Endothelial cell of umbilical vein (primary cell): Measurements from ENCODE around the gene EGLN1.

Experiments used
- CTCF ChIP-seq, 2 donors: IDR thresholded peaks; 1 replicate in 1 of 2; 2 replicates in 1 of 2; pipeline ENCODE4 v1.5.1; 2011; ENCODE audit warnings: low read length in 2 of 2, mild to moderate bottlenecking in 2 of 2, moderate library complexity in 2 of 2, control low read depth in 1 of 2, inconsistent platforms in 1 of 2, low read depth in 1 of 2; ENCODE audit not compliant: insufficient read depth in 1 of 2; ENCODE audit errors: extremely low read depth in 1 of 2
- GATA2 ChIP-seq: IDR thresholded peaks from 2 replicates; pipeline ENCODE4 v1.7.0; 2011; ENCODE audit warnings: low read depth, mild to moderate bottlenecking, moderate library complexity, mixed read lengths, low read length; ENCODE audit not compliant: insufficient read length, insufficient read depth
- JUN ChIP-seq: IDR thresholded peaks from 2 replicates; pipeline ENCODE4 v1.6.1; 2011; ENCODE audit warnings: borderline replicate concordance, low read depth; ENCODE audit not compliant: insufficient read length, insufficient read depth
- MAX ChIP-seq: IDR thresholded peaks from 2 replicates; pipeline ENCODE4 v1.6.1; 2011; ENCODE audit not compliant: insufficient read depth, insufficient read length
- MYC ChIP-seq: IDR thresholded peaks from one replicate; pipeline ENCODE4 v1.6.1; 2011; ENCODE audit warnings: mild to moderate bottlenecking, low read depth, low read length
- POLR2A ChIP-seq: IDR thresholded peaks from 2 replicates; pipeline ENCODE4 v1.6.1; 2012; ENCODE audit warnings: low read depth, mild to moderate bottlenecking, control low read depth, low read length
- POLR2AphosphoS5 ChIP-seq: IDR thresholded peaks from 2 replicates; pipeline ENCODE4 v1.6.1; 2012; ENCODE audit warnings: low read depth, mild to moderate bottlenecking, control low read depth, low read length, moderate library complexity; ENCODE audit not compliant: insufficient read depth

GRCh38 chr1:231411036-231411531 lies 11.0 kb downstream of the EGLN1 start:
- TF ChIP-seq CTCF (IDR thresholded peaks at IDR 0.05; ENCODE audit: extremely low read depth in 1 of 2, insufficient read depth in 1 of 2, low read depth in 1 of 2, low read length in 2 of 2) (no peak), JUN (no peak), POLR2A (no peak), POLR2AphosphoS5 (no peak), MYC (no peak), MAX (no peak), GATA2 (no peak)
